Right lobe of liver (tissue), 4 donors: ENCODE measurements around the gene RPS6KA2.

ENCODE experiments used
- CTCF ChIP-seq, 4 donors: fragments of 200-600 bp in 3 of 4; fragments of 450-650 bp in 1 of 4; IDR thresholded peaks; one replicate each; pipeline versions ENCODE4 v1.5.1 to v1.8.0; 2016 to 2022; ENCODE audit warnings: antibody characterized with exemption in 4 of 4, mild to moderate bottlenecking in 2 of 4
- POLR2A ChIP-seq: fragments of 450-650 bp; IDR thresholded peaks from one replicate; pipeline ENCODE4 v1.6.1; 2017; ENCODE audit warnings: antibody characterized with exemption, mild to moderate bottlenecking
- donor health status: DM: no; HTN: no; CAD: no.
- donor health status: DM: no; HTN: no; CAD: no.
- donor health status: DM: no; HTN: yes; CAD: no.

GRCh38 chr6:166542580-166542912, 84.5 kb downstream of the RPS6KA2 start:
- TF ChIP-seq CTCF (IDR thresholded peaks at IDR 0.05) (no peak), POLR2A (no peak)
